HL-60 (cell line): Measurements from ENCODE around the gene CNKSR2.

Source experiments
- POLR2AphosphoS5 ChIP-seq: IDR thresholded peaks from 2 replicates; pipeline ENCODE4 v1.6.1; 2012; ENCODE audit warnings: low read depth
- SPI1 ChIP-seq: IDR thresholded peaks from 2 replicates; pipeline ENCODE4 v1.6.1; 2012; ENCODE audit warnings: low read depth, mild to moderate bottlenecking, borderline replicate concordance
- TF ChIP-seq, protein P1 (sequence below): IDR thresholded peaks from one replicate; pipeline ENCODE4 v1.5.1; 2011; ENCODE audit warnings: low read length, control low read depth, inconsistent platforms; ENCODE audit not compliant: insufficient read depth

DNA sequence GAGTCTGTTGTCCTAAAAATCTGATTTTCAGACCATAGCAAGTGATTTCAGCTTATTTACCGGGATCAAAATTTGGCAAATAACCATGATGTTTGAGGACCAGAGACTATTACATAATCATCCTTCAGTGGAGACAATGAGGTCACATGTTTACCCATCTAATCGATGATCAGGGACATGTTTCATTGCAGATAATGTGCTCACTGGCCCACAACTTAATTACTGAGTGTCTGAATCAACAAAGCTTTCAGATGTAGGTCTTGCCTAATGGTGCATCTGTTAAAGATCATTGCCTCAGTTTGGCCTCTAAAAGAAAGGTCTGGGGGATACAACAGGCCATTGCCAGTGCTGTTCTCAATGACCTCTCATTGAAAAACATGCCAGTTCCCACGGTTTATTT, 326.7 kb downstream of the CNKSR2 start:
- TF ChIP-seq, protein P1, sequence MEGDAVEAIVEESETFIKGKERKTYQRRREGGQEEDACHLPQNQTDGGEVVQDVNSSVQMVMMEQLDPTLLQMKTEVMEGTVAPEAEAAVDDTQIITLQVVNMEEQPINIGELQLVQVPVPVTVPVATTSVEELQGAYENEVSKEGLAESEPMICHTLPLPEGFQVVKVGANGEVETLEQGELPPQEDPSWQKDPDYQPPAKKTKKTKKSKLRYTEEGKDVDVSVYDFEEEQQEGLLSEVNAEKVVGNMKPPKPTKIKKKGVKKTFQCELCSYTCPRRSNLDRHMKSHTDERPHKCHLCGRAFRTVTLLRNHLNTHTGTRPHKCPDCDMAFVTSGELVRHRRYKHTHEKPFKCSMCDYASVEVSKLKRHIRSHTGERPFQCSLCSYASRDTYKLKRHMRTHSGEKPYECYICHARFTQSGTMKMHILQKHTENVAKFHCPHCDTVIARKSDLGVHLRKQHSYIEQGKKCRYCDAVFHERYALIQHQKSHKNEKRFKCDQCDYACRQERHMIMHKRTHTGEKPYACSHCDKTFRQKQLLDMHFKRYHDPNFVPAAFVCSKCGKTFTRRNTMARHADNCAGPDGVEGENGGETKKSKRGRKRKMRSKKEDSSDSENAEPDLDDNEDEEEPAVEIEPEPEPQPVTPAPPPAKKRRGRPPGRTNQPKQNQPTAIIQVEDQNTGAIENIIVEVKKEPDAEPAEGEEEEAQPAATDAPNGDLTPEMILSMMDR: no peak
- TF ChIP-seq SPI1 (no peak), POLR2AphosphoS5 (no peak)
